Panc1 (cell line): ENCODE data around the gene LRP1B. TPM values are rescaled to one million over a fixed set of nuclear protein-coding genes. Genes with fewer than 3 reads are reported as not detected.

Experiments used
- ATAC-seq: fragments of 200-7000 bp; cut with Tn5 transposase; 2 replicates; pipeline ENCODE4 v1.9.1; 2020; ENCODE audit warnings: mild to moderate bottlenecking, moderate library complexity
- BruUV-seq: library from RNA; stranded (reverse); fragments of 400-500 nt; replicated peaks from 2 replicates; lab custom pipeline; 2021; lab: Mats Ljungman, UMichigan
- CTCF ChIA-PET: fragments of 300-600 bp; sonication (Branson Sonifier 250); formaldehyde crosslinking; loops from one replicate; lab custom pipeline; 2022; ENCODE audit warnings: antibody characterized with exemption; lab: Charles Lee
- POLR2A ChIA-PET: fragments of 300-600 bp; sonication (Branson Sonifier 250); formaldehyde crosslinking; loops from one replicate; lab custom pipeline; 2022; ENCODE audit warnings: antibody characterized with exemption; lab: Charles Lee
- DNase-seq: peaks from one replicate; pipeline ENCODE4 v3.0.0-alpha.2; 2010; ENCODE audit warnings: low read depth, low spot score
- H3K27ac ChIP-seq: 2 replicates; pipeline ENCODE4 v1.5.1; 2011; ENCODE audit warnings: mild to moderate bottlenecking, low read length, inconsistent platforms
- H3K27me3 ChIP-seq: fragments of 200-500 bp; sonication (Bioruptor generic); 2 replicates; pipeline ENCODE4 v1.6.0; 2014; ENCODE audit warnings: low read length, inconsistent platforms; ENCODE audit not compliant: control insufficient read depth, insufficient read depth
- H3K36me3 ChIP-seq: fragments of 200-500 bp; sonication (Bioruptor generic); 2 replicates; pipeline ENCODE4 v1.5.1; 2014; ENCODE audit warnings: inconsistent platforms, mild to moderate bottlenecking, low read length, moderate library complexity; ENCODE audit not compliant: control insufficient read depth, insufficient read depth
- H3K4me1 ChIP-seq: 2 replicates; pipeline ENCODE4 v1.5.1; 2011; ENCODE audit warnings: inconsistent platforms, mild to moderate bottlenecking, low read length, moderate library complexity; ENCODE audit not compliant: control insufficient read depth, insufficient read depth
- H3K4me3 ChIP-seq, 2 experiments: 2 replicates each; pipeline ENCODE4 v1.5.1; 2011 to 2012; ENCODE audit warnings: low read depth in 2 of 2, low read length in 2 of 2, mild to moderate bottlenecking in 2 of 2, inconsistent platforms in 1 of 2, moderate library complexity in 1 of 2
- H3K9me3 ChIP-seq: fragments of 200-500 bp; sonication (Bioruptor generic); 2 replicates; pipeline ENCODE4 v1.5.1; 2014; ENCODE audit warnings: low read depth, mild to moderate bottlenecking, inconsistent platforms, low read length, moderate library complexity; ENCODE audit not compliant: control insufficient read depth, insufficient read depth
- POLR2AphosphoS5 ChIP-seq: IDR thresholded peaks from 2 replicates; pipeline ENCODE4 v1.6.1; 2012; ENCODE audit warnings: mild to moderate bottlenecking, low read depth, low read length, moderate library complexity
- SIN3A ChIP-seq: IDR thresholded peaks from 2 replicates; pipeline ENCODE4 v1.6.1; 2012; ENCODE audit warnings: low read depth, mild to moderate bottlenecking, low read length, moderate library complexity, borderline replicate concordance; ENCODE audit not compliant: insufficient read depth
- TCF7L2 ChIP-seq: IDR thresholded peaks from 2 replicates; pipeline ENCODE4 v1.6.1; 2011; ENCODE audit warnings: mild to moderate bottlenecking, low read depth, low read length, inconsistent platforms
- in situ Hi-C: cut with HindIII; loops from 2 replicates; pipeline ENCODE4 v1.10.0; 2016; ENCODE audit warnings: low sequenced_read_pairs, low pct_unique_long_range_greater_than_20kb
- intact Hi-C: fragments of 100-400 bp; cut with micrococcal nuclease; formaldehyde crosslinking; loops from one replicate; pipeline ENCODE4 v1.10.0; 2022; ENCODE audit not compliant: unreplicated experiment
- total RNA-seq: library from RNA; stranded (reverse); gene quantifications from one replicate; pipeline ENCODE4 v1.2.1, GENCODE V29; 2021; ENCODE audit not compliant: unreplicated experiment
- TF ChIP-seq, protein P1 (sequence below), 2 experiments: IDR thresholded peaks; 2 replicates each; pipeline ENCODE4 v1.6.1; 2011 to 2012; ENCODE audit warnings: low read depth in 2 of 2, control low read depth in 1 of 2, low read length in 1 of 2, mild to moderate bottlenecking in 1 of 2, moderate library complexity in 1 of 2; ENCODE audit not compliant: insufficient read depth in 1 of 2
- TF ChIP-seq, protein P2 (sequence below): fragments of 450-650 bp; IDR thresholded peaks from 2 replicates; pipeline ENCODE4 v1.5.1; 2017; ENCODE audit warnings: mild to moderate bottlenecking

The LRP1B gene
- total RNA-seq, 1 experiment from 2014 or later: 0.54 TPM

- POLR2A ChIA-PET: no interaction called here
- H3K4me3 ChIP-seq: no peak overlapping the region
- intact Hi-C loops: no loop called here
- ATAC-seq (no peak), DNase-seq (no peak)
- H3K27me3 ChIP-seq: no peaks in the 10 kb centered on the region
- H3K4me1 ChIP-seq: no peaks in the 10 kb centered on the region
- TF ChIP-seq, protein P1, sequence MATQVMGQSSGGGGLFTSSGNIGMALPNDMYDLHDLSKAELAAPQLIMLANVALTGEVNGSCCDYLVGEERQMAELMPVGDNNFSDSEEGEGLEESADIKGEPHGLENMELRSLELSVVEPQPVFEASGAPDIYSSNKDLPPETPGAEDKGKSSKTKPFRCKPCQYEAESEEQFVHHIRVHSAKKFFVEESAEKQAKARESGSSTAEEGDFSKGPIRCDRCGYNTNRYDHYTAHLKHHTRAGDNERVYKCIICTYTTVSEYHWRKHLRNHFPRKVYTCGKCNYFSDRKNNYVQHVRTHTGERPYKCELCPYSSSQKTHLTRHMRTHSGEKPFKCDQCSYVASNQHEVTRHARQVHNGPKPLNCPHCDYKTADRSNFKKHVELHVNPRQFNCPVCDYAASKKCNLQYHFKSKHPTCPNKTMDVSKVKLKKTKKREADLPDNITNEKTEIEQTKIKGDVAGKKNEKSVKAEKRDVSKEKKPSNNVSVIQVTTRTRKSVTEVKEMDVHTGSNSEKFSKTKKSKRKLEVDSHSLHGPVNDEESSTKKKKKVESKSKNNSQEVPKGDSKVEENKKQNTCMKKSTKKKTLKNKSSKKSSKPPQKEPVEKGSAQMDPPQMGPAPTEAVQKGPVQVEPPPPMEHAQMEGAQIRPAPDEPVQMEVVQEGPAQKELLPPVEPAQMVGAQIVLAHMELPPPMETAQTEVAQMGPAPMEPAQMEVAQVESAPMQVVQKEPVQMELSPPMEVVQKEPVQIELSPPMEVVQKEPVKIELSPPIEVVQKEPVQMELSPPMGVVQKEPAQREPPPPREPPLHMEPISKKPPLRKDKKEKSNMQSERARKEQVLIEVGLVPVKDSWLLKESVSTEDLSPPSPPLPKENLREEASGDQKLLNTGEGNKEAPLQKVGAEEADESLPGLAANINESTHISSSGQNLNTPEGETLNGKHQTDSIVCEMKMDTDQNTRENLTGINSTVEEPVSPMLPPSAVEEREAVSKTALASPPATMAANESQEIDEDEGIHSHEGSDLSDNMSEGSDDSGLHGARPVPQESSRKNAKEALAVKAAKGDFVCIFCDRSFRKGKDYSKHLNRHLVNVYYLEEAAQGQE (IDR thresholded peaks at IDR 0.05; ENCODE audit: insufficient read depth in 1 of 2, low read depth in 2 of 2, low read length in 1 of 2): no peak
- TF ChIP-seq, protein P2, sequence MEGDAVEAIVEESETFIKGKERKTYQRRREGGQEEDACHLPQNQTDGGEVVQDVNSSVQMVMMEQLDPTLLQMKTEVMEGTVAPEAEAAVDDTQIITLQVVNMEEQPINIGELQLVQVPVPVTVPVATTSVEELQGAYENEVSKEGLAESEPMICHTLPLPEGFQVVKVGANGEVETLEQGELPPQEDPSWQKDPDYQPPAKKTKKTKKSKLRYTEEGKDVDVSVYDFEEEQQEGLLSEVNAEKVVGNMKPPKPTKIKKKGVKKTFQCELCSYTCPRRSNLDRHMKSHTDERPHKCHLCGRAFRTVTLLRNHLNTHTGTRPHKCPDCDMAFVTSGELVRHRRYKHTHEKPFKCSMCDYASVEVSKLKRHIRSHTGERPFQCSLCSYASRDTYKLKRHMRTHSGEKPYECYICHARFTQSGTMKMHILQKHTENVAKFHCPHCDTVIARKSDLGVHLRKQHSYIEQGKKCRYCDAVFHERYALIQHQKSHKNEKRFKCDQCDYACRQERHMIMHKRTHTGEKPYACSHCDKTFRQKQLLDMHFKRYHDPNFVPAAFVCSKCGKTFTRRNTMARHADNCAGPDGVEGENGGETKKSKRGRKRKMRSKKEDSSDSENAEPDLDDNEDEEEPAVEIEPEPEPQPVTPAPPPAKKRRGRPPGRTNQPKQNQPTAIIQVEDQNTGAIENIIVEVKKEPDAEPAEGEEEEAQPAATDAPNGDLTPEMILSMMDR: no peak
- TF ChIP-seq SIN3A (no peak), POLR2AphosphoS5 (no peak), TCF7L2 (no peak)
- no peaks in the 10 kb centered on the region for H3K36me3 ChIP-seq
- H3K27ac ChIP-seq: no peak overlapping the region
- CTCF ChIA-PET: no interaction called here
- no peaks in the 10 kb centered on the region for H3K9me3 ChIP-seq
- BruUV-seq: no TSS peak
- in situ Hi-C loops: no loop called here
Observed at GRCh38 chr2:142069251-142069888, 61.4 kb downstream of the LRP1B start.

DNA sequence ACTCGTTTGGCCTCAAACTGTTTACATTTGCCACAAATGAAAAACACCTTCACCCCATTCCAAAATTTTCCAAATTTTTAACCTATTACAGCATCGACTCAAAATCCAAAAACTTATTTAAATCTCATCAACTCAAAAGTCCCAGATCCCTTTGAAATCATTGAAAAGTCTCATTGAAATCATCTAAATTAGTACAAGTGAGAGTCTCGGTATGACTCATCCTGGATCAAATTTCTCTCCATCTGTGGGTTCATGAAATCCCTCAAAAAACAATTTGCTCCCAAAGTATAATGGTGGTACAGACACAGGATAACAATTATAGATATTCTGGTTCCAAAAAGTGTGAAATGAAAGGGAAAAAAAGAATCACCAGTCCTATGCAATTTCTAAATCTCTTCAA is 65.1 kb downstream of the LRP1B start:
- POLR2A ChIA-PET: no interaction called here
- intact Hi-C loops: no loop called here
- Histone ChIP-seq H3K27ac (no peak overlapping the region), H3K36me3 (no peaks in the 10 kb centered on the region), H3K27me3 (no peaks in the 10 kb centered on the region), H3K4me1 (no peaks in the 10 kb centered on the region; the same call in 1 of the 2 replicates), H3K4me3 (no peak overlapping the region), H3K9me3 (no peaks in the 10 kb centered on the region)
- BruUV-seq: no TSS peak
- CTCF ChIA-PET: no interaction called here
- DNase-seq (no peak), ATAC-seq (no peak)
- in situ Hi-C loops: no loop called here
- no peak for TF ChIP-seq TCF7L2
- TF ChIP-seq, protein P1 (IDR thresholded peaks at IDR 0.05; ENCODE audit: insufficient read depth in 1 of 2, low read depth in 2 of 2, low read length in 1 of 2): no peak
